GM19468 (cell line): ENCODE results near the gene CFAP99.
"Not testable (repeated sequence)": the region's sequence is repeated elsewhere in the genome, so short reads cannot be mapped to it uniquely, and the experiment has no call there.

Experiments
- ATAC-seq: cut with Tn5 transposase; IDR thresholded peaks from one replicate; pipeline ENCODE4 v1.9.1; 2021; ENCODE audit warnings: mild to moderate bottlenecking, moderate library complexity, moderate number of reproducible peaks; ENCODE audit not compliant: unreplicated experiment; ENCODE audit errors: extremely low read depth

Gene CFAP99

DNA sequence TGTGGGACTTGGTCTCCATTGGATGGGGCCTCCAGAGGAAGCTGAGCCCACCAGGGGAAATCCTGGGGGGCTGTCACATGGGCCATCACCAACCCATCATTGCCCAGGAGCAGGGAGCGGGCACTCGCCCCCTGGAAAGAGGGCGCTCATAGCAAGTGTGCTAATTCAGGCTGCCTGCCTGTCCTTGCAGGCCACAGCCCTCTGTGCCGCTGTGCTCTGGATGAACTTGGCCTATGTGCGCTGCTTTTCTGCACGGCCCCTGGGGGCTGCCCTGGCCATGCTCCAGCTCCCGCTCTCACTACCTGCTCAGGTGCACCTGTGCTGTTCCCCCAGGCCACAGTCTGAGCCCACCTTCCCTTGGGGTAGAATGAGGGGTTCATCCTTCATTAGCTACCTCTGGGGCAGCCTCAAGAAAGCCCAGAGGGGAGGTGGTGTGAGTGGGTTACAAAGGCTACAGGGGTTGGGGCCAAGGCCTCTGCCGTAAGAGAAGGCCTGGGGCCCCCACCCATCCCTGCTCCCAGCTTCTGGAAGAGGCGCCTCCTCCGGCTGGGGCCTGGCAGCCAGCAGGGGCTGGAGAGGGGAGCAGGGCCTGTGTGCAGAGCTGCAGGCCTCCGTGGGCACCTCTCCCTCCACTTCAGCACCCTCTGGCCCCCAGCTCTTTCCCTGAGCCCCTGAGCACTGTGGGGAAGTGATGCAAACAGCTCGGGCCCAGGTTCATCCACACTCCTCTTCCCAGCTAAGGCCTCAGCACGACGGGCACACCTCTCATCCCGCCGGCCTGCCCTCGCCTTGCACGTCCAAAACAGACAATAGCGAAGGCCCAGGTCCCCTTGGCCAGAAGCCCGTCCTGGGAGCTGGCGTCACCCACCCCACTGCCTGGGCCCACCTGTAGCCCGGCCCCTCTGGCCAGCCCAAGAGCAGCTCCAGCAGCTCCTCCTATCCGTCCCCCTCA lies 8.9 kb downstream of the CFAP99 start:
- ATAC-seq = no peak

DNA sequence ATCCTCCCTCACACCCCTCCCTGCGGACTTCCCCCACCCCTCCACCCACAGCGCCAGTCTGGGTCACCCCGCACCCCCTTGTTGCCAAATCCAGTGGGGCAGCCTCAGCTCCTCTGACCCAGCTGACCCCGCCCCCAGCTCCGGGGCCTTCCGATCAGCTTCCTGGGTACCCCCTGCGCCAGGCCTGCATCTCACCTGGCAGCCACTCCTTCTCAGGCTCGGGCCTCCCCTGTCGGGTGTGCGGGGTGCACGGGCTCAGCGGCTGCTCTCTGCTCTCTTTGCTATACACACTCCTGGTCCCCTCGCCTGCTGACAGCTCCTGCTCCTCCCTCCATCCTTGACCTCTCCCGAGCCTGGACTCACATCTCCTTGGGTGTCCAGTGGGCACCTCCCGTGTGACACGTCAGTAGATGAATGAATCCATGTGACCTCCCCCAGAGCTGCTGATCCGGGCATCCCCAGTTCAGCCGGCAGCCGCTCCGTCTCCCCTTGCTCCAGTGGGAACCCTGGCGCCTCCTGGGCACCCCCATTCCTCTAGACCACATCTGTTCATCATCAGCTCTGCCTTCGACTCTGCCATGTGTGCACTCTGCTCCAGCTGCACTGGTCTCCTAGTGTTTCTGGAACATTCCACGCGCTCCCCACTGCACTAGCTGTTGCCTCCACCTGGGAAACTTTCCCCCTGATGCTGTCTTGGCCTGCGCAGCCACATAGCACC lies 9.9 kb downstream of the CFAP99 start:
- ATAC-seq = no peak

DNA sequence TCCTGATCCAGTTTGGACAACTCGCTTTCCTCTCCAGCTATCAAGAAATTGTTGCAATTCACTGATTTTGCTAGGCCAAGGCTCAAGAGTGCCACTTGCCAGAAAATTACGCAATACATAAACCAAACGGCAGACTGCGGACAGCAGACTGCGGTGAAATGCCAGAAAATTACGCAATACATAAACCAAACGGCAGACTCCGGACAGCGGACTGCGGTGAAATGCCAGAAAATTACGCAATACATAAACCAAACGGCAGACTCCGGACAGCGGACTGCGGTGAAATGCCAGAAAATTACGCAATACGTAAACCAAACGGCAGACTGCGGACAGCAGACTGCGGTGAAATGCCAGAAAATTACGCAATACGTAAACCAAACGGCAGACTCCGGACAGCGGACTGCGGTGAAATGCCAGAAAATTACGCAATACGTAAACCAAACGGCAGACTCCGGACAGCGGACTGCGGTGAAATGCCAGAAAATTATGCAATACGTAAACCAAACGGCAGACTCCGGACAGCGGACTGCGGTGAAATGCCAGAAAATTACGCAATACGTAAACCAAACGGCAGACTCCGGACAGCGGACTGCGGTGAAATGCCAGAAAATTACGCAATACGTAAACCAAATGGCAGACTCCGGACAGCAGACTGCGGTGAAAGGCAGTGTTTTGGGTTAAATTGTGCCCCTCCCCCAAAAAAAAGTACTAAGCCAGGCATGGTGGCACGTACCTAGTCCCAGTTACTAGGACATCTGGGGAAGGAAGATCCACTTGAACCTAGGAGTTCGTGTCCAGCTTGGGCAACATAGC lies 11.4 kb downstream of the CFAP99 start:
- ATAC-seq = not testable (repeated sequence)

DNA sequence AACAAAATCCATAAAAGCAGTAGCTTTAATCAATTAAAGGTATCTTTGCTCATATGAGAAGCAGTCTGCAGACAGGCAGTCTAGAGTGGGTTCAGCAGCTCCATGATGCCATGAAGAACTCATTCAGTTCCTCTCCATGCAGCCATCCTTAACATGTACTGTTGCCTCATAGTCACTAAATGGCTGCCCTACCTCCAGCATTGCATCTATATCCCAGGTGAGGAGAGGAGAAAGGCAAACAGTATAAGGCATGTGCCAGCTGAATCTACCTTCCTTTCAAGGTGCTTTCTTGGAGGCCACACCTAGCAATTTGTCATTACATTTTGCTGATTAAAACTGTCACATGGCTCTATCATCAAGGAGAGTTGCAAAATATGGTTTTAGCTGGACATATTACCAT lies 13.2 kb downstream of the CFAP99 start:
- ATAC-seq = no peak

DNA sequence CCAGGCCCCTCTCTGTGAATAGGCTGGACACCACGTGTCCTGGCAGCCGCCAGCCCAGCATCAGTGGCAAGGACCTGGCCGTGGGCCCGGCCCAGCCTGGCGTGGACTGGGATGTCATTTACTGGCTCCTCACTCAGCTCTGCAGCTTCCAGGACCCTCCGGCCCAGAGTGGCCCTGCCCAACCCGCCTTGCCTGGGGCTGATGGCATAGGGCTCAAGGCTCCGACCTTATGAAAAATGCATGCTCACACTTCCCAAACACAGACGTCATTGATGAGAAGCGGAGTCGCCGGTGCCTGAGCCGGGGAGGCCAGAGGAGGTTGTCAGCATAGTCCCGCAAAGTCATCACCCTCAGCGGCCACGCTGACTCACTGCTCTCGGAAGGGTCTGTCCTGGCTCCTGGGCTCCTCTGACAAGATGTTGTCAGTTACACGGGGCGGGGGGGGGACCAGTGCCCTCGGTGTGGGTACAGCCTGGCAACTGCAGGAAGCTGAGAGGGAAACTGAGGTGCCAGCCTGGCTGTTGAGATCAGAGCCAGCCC lies 14.3 kb downstream of the CFAP99 start:
- no peak for ATAC-seq

DNA sequence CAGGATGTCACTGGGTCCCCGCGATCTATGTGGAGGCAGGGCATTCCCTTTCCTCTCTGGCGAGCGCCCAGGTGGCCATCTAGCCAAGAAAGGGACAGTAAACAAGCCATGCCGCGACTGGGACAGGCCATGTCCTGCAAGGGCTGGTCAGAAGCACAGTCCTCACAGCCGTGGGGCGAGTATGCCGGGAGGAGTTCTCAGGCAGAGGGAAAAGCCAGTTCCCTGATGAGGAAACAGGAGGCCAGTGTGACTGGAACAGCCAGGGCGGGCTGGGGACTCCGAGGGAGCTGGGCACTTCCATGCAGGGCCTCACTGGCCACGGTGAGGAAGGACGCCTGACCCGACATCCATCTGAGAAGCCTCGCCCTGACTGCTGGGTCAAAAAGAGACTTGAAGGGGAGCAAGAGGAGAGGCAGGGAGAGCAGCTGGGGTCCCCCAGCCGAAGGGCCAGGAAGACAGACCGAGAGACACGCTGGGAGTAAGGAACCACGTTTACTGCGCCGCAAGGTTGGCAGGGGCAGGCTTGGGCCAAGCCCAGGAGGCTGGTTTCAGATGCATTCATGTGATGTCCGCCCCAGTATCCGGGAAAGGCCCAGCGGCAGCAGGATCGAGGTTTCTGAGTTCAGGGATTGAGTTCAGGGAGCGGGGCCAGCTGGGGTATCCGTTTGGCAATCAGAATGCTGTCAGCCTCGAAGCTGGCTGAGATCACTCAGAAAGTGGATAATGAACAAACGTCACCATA lies 15.0 kb downstream of the CFAP99 start:
- ATAC-seq = no peak

DNA sequence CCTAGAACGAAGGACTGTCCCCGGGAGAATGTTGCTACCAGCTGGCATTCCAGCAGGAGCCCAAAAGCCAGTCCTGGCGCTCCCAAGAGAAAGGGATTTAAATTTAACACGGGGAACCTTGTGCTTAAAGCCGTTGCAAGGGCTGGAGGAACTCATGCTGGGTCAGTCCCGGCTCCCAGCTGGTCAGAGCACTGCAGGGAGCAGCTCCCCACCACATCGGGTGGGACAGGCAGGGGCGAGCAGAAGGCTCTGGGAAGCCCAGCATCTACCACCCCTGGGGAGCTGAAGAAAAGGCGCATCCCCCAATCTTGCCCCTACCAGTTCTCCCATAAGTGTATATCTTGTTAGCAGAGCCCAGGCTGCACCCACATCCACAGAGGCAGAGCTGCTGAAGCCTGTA lies 15.7 kb downstream of the CFAP99 start:
- ATAC-seq = no peak

DNA sequence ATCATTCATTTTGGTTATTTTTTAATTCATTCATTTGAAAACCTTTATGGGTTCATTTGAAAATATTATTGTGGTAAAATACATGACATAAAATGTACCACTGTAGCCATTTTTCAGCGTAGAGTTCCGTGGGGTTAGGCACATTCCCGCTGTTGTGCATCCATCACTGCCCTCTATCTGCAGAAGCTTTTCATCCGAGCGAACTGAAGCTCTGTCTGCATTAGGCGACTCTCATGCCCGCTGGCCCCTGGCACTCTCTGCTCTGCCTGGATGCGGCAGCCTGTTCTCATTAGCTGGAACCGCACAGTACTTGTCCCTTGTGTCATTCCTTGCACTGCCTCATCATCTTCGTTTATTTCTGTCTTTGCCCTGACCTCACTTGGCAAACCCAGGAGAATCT lies 17.5 kb downstream of the CFAP99 start:
- no peak for ATAC-seq

DNA sequence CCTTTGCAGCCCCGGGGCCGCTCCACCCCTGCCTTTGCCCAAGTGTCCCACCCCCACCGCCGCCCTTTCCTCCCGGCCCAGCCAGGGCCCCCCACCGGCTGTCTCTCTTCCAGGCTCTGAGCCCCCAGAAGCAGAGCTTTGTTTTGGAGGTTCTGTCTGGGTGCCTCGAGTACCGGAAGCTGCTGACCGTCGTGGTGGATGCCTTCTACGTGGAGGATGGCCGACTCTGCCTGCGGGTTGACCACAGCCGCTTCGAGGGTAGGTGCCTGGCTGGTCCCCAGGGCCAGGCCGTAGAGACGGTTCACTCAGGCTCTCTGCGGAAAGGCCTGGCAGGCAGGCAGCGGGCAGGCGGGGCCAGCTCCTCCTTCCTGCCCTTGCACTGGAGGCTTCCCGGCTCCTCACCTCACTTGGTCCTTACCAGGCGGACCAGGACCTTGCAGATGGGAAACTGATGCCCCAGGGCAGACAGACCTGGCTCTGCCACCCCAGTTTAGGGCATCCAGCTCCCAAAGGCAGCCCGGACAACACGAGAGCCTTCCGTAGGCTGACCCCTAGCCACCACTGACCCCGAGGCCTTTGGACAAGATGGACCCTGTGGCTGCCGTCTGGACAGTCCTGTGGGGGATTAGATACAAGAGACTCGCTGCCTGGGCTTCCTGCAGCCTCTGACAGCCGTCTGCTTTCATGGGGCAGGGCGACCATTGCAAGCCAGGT lies 18.2 kb downstream of the CFAP99 start:
- ATAC-seq = no peak

DNA sequence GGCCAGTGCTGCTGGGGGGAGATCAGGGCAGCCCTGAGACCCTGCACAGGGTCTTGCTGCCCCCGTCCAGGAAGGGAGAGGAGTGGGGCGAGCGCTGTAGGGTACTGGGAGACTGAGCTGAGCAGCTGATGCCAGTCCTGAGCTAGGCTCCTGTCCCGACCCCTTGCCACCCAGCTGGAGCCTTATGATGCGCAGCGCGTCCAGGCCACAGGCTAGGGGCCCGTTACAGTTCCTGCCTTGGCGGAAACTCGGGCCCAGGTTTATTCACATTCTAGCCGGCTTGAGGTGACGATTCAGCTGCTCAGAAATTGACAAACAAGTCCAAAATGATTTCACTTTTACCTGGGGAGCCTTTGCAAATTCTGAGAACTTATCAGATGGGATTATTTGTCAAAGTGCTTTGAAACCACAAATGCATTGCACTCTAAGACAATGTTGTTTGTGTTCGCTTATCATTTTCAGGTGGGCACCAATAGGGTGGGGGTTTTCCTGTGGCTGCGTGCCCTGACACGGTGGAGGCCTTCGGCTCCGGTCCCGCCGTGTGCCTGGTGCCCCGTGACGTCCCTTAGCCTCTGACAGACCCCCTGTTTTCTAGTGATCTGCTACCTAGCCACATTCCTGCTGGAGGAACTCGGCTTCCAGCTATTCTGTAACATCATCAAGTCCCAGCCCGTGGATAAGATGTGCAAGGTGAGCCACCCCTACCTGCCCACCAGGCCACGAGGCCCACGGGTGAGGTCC lies 18.9 kb downstream of the CFAP99 start:
- ATAC-seq = no peak

DNA sequence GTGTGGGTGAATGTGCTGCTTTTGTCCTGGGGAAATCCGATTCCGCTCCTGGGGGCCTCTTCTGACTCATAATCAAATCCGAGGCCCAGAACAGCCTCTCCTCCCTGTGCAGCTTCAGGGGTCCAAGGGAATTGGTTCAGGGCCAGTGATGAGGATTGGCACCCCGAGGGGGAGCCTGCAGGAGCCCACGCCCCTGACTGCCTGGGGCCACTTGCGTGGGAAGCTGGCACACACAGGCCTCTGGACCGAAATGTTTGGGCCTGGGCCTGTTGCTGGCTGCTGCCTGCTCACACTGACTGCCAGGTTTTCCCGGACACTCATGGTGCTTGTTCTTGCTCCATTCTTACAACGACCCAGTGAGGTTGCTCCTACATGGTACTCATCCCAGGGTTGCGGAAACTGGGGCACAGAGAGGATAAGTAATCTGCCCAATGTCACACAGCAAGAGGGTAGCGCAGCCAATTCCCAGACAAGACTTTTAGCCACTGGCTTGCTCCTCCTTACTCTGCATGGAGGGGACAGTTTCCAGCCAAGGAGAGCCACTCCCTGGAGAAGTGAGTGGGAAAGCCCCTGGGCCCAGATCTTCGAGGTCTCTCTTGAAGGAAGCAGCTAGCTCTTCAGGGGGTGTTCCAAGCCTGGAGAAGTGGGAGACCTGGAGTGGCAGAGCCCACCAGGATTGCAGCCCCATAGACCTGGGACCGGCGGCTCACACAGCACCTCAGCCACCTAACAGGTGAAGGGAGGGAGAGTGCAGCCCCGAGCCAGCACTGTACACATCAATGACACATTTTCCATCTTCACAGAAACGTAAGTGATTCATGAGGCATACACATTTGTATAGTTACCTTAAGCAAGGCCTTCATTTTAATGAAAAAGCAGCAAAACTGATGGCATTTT lies 20.3 kb downstream of the CFAP99 start:
- no peak for ATAC-seq

DNA sequence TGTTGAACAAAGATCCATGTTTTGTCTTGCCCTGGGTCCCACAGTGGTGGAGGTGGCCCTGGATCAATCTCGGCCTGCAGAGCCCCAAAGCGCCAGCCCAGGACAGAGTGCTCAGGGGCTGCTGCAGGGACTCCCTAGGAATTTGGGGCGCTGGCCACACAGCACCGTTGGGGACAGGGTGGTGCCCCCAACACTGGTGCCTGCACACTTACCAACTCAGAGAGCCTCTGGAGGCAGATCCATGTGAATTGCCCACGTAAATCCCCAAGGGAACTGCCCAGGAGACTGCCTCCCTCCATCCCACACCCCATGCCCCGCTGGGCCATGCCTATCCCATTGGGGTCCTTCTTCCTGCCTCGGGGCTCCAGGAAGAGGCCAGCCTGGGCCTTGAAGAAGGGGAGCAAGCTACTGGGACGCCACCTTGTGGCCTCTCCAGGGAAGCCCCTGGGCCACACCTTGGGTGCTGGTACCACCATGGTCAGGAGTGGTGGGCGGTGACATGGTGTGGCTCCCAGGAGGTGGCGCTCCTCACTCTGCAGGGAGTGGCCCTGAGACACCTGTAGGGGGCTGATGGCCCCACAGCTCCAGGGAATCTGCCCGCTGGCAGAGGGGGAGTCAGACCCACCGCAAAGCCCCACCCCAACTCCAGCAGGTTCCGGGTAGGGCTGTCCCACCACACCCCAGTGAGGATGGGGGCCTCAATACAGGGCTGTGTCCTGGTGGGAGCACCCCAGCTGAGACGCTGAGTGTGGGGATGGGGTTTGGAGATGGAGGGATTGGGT lies 22.8 kb downstream of the CFAP99 start:
- no peak for ATAC-seq

DNA sequence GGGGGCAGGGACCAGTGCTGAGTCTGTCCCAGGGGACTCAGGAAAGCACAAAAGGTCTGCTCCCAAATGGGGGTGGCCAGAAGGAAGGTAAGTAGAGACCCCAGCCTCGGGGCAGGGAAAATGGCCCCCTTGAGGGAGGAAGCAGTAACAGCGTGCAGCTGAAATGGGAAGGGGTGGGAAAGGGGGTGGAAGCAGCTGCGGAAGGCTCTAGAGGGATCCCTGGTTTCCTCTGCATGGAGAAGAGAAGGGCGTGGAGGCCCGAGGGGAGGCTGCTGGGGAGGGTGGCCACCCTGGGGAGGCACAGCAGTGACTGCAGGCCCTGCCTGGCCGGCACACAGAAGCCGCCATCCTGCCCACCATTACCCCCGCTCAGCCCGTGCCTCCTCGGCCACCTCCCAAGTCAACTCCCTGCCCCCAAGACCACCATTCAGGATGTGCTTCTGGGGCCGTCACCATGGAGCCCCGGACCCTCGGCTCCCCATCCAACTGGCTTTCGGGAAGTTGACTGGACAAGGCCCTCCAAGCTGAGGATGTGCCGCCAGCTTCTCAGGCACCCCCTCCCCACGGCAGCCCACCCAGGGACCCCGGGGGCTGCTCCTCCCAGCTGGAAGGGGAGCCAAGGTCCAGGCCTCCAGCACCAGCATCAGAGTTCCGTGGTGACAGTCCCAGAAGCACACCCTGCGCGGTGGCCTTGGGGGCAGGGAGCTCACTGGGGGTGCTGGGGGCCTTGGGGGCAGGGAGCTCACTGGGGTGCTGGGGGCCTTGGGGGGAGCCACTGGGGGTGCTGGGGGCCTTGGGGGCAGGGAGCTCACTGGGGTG lies 23.6 kb downstream of the CFAP99 start:
- ATAC-seq = no peak

DNA sequence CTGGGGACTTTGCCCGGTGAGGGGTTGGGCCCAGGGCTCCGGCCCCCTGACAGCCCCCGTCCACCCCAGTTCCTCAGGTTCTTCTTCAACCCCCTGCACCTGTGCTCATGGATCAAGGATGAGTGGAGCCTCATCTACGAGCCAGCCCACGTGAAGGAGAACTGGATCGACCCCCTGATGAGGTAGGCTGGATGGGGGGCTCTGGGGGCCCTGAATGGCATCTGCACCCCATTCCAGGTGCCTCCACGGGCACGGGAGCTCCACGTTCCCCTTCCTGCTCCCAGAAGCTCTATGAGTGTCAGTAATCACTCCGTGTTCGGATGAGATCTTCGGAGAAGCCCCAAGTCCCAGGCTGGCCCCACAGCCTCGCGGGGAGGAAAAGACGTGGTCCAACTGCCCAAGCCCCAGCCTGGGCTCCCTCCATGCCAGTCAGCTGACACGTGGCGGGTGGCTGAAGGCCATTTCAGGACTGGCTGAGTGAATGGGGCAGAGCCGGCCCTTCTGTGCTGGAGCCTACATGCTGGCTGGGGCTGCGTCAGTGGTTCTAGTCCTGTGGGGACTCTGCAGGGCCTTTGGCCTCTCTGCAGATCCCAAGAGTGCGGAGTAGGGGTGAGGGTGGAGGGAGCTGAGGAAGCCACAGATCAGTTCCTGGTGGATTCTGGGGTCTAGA lies 24.4 kb downstream of the CFAP99 start:
- no peak for ATAC-seq
